IMR-90 (cell line): ENCODE results near the gene CHAF1B.

Source experiments
- CEBPB ChIP-seq: IDR thresholded peaks from 2 replicates; pipeline ENCODE4 v1.6.1; 2012; ENCODE audit warnings: low read depth, low read length, improper control_type of control experiment
- CHD1 ChIP-seq: IDR thresholded peaks from 2 replicates; pipeline ENCODE4 v1.6.1; 2012; ENCODE audit warnings: low read depth, low read length, improper control_type of control experiment
- MAFK ChIP-seq: IDR thresholded peaks from 2 replicates; pipeline ENCODE4 v1.6.1; 2012; ENCODE audit warnings: low read depth, low read length, improper control_type of control experiment
- MXI1 ChIP-seq: IDR thresholded peaks from 2 replicates; pipeline ENCODE4 v1.6.1; 2012; ENCODE audit warnings: low read depth, mild to moderate bottlenecking, low read length, moderate library complexity, borderline replicate concordance
- POLR2A ChIP-seq: IDR thresholded peaks from 2 replicates; pipeline ENCODE4 v1.6.1; 2012; ENCODE audit warnings: mild to moderate bottlenecking, low read depth, low read length
- RAD21 ChIP-seq: IDR thresholded peaks from 2 replicates; pipeline ENCODE4 v1.6.1; 2012; ENCODE audit warnings: low read length, improper control_type of control experiment
- RCOR1 ChIP-seq: IDR thresholded peaks from 2 replicates; pipeline ENCODE4 v1.6.1; 2012; ENCODE audit warnings: mild to moderate bottlenecking, low read length, improper control_type of control experiment; ENCODE audit not compliant: insufficient replicate concordance
- RFX5 ChIP-seq: IDR thresholded peaks from 2 replicates; pipeline ENCODE4 v1.8.0; 2012; ENCODE audit warnings: low read depth, mild to moderate bottlenecking, low read length, moderate library complexity
- TF ChIP-seq, protein P1 (sequence below): conservative IDR thresholded peaks from 2 replicates; pipeline ENCODE4 v1.5.1; 2012; ENCODE audit warnings: mild to moderate bottlenecking, low read depth, low read length, improper control_type of control experiment

DNA sequence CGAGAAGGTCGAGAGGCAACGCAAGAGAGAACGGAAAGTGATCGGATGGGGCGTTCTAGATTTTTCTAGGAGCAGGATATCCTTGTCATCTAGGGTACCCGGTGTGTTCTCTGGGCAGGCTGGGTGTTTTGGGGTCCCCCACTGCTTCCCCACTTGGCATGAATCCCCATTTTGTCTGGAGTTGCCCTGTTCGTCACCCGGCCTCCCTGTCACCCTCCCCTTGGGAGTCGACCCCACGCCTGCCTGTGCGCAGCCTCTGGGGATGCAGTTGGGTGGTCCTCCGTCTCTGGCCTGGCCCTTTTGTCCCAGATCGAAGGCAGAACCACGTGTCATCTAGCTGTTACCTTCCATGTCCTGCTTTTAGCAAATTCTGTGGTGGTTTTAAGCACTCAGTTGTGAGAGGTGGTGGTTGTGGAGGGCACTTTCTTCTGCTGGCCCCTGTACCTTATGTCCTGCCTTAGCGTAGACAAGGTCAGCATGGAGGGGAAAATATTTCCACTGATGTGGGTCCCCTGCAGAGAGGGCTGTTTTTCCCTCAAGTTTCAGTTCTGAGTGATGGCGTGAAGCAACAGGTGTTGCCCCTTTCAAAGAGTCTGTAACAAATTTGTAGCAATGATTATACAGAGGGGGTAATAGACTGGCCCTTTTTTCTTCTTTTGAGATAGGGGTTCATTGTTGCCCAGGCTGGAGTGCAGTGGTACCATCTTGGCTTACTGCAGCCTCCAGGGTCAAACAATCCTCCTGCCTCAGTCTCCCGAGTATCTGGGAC is 35.6 kb downstream of the CHAF1B start:
- TF ChIP-seq, protein P1, sequence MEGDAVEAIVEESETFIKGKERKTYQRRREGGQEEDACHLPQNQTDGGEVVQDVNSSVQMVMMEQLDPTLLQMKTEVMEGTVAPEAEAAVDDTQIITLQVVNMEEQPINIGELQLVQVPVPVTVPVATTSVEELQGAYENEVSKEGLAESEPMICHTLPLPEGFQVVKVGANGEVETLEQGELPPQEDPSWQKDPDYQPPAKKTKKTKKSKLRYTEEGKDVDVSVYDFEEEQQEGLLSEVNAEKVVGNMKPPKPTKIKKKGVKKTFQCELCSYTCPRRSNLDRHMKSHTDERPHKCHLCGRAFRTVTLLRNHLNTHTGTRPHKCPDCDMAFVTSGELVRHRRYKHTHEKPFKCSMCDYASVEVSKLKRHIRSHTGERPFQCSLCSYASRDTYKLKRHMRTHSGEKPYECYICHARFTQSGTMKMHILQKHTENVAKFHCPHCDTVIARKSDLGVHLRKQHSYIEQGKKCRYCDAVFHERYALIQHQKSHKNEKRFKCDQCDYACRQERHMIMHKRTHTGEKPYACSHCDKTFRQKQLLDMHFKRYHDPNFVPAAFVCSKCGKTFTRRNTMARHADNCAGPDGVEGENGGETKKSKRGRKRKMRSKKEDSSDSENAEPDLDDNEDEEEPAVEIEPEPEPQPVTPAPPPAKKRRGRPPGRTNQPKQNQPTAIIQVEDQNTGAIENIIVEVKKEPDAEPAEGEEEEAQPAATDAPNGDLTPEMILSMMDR = no peak
- TF ChIP-seq MAFK (no peak), RAD21 (no peak), RFX5 (no peak), RCOR1 (no peak), POLR2A (no peak), CHD1 (no peak), CEBPB (no peak), MXI1 (no peak)
